ENCODE measurements around the gene CYBRD1.
A peak's percentile ranks its signal among the peaks of the same experiment; 100 is the strongest.
"Not testable (repeated sequence)": the region's sequence is repeated elsewhere in the genome, so short reads cannot be mapped to it uniquely, and the experiment has no call there.

CYBRD1 gene

GRCh38 chr2:171516793-171517192 is 5.5 kb upstream of the CYBRD1 start:
- DNase-seq = no peak

GRCh38 chr2:171520471-171520870 is 1.8 kb upstream of the CYBRD1 start:
- no peak for DNase-seq

- DNase-seq = no peak
Measured at GRCh38 chr2:171521361-171522051, 768 bp upstream of the CYBRD1 start.

- DNase-seq = no peak
Measured at GRCh38 chr2:171522788-171523087, 464 bp downstream of the CYBRD1 start.

GRCh38 chr2:171523088-171524017 is 1.1 kb downstream of the CYBRD1 start:
- DNase-seq = peak; percentile 22

GRCh38 chr2:171524018-171524401 is 1.7 kb downstream of the CYBRD1 start:
- DNase-seq = no peak

GRCh38 chr2:171529914-171530313 is 7.6 kb downstream of the CYBRD1 start:
- no peak for DNase-seq

- no peak for DNase-seq
Measured at GRCh38 chr2:171530378-171530777, 8.1 kb downstream of the CYBRD1 start.

- not testable (repeated sequence) for DNase-seq
Measured at GRCh38 chr2:171530859-171531258, 8.6 kb downstream of the CYBRD1 start.

GRCh38 chr2:171531291-171531690 is 9.0 kb downstream of the CYBRD1 start:
- DNase-seq = no peak

- DNase-seq = no peak
Measured at GRCh38 chr2:171531836-171532450, 9.7 kb downstream of the CYBRD1 start.

GRCh38 chr2:171533331-171533730 is 11.1 kb downstream of the CYBRD1 start:
- DNase-seq = no peak

GRCh38 chr2:171535528-171535927 is 13.3 kb downstream of the CYBRD1 start:
- not testable (repeated sequence) for DNase-seq

- DNase-seq = no peak
Measured at GRCh38 chr2:171540437-171540836, 18.2 kb downstream of the CYBRD1 start.

GRCh38 chr2:171541202-171541887 is 19.1 kb downstream of the CYBRD1 start:
- no peak for DNase-seq

GRCh38 chr2:171545086-171545485 is 22.8 kb downstream of the CYBRD1 start:
- no peak for DNase-seq

GRCh38 chr2:171547256-171547655 is 25.0 kb downstream of the CYBRD1 start:
- no peak for DNase-seq

GRCh38 chr2:171547720-171548119 is 25.4 kb downstream of the CYBRD1 start:
- no peak for DNase-seq

GRCh38 chr2:171550613-171551012 is 28.3 kb downstream of the CYBRD1 start:
- DNase-seq = no peak

- no peak for DNase-seq
Measured at GRCh38 chr2:171551836-171552235, 29.6 kb downstream of the CYBRD1 start.

- no peak for DNase-seq
Measured at GRCh38 chr2:171553236-171553635, 31.0 kb downstream of the CYBRD1 start.

- DNase-seq = no peak
Measured at GRCh38 chr2:171553858-171554257, 31.6 kb downstream of the CYBRD1 start.

GRCh38 chr2:171554991-171555615 is 32.8 kb downstream of the CYBRD1 start:
- DNase-seq = no peak
